GM10847 (cell line): ENCODE results near the gene PALS2.

Source experiments
- POLR2A ChIP-seq: IDR thresholded peaks from 2 replicates; pipeline ENCODE4 v1.6.1; 2011; ENCODE audit not compliant: insufficient read length; ENCODE audit errors: extremely low read depth

Gene PALS2

DNA sequence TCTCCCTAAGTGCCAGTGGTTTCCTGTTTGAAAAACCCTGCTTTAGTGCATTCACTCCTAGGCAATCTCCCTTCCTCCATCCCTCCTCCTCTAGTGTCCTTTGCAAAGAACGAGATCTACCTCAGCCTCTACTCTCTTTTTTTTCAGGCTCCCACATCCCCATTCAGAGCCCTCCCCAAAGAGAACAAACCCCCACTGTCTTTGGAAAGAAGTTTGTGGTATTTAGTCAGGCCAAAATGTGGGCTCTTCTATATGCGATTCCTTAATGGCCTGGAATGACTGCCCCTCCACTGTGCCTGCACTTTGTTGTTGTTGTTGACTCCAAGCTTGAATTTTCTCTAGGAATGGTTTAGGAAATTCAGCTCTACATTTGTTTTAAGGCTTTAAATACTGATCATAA is 36.3 kb downstream of the PALS2 start:
- no peak for TF ChIP-seq POLR2A

DNA sequence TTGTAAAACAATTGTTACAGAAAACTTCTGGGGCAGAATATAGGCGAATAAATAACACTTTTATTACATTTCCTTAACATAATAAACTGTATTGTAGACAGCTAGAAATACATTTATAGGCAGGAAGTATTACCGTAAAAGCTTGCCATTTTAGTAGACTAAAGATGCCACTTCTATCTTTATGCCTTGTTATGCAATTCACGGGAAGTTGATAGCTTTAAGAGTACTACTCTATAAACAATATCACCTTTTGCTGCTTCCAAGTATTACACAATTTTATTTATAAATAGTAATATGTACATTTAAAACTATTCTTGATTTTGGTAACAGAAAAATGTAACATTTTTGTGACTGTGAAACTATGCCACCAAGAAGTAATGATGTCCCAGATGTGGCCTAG is 37.9 kb downstream of the PALS2 start:
- TF ChIP-seq POLR2A: no peak

DNA sequence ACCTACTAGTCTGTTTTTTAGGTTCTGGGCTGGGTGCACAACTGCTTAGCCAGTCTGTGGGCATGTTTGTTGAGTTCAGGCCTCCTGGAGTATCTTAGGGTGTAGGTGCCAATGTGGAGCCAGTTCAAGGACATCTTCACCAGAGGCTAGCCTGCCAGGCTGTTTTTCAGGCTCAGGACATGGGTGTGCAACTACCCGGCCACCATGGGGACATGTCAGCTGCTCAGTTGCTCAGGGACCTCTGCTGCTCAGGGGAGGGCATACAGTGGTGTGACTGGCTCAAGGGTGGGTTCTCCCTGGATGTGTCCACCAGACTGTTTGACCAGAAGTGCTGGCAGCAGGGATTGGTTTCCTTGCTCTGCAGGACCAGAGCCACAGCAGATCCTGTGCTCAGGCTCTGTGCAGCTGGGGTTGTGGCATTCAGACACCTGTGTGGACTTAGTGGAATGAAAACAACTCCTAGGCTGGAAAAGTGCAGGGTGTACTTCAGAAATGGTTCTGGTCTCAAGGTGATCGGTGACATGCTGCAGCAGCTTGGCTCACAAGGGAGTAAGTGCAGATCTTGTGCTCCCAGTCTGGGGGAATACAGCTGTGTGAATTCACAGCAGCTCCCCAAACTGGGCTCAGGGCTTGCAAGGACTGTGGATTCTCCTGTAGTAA is 44.8 kb downstream of the PALS2 start:
- no peak for TF ChIP-seq POLR2A

DNA sequence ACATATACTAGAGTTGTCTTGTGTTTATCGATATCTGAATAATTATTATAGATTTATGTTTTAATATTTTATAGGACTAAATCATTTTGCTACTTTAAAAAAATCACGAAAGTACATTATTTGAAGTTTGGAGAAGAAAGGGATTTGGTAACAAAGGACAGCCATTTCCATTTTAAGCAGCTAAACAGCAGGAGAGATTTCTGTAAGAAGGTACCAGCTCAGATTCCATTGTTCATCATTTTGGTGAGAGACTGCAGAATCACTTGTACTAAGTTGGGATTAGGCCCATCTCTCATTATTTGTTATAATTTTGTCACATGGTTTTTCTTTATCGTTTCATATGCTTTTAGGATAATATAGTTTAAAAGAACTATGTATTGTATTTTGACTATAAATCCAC is 46.7 kb downstream of the PALS2 start:
- no peak for TF ChIP-seq POLR2A

DNA sequence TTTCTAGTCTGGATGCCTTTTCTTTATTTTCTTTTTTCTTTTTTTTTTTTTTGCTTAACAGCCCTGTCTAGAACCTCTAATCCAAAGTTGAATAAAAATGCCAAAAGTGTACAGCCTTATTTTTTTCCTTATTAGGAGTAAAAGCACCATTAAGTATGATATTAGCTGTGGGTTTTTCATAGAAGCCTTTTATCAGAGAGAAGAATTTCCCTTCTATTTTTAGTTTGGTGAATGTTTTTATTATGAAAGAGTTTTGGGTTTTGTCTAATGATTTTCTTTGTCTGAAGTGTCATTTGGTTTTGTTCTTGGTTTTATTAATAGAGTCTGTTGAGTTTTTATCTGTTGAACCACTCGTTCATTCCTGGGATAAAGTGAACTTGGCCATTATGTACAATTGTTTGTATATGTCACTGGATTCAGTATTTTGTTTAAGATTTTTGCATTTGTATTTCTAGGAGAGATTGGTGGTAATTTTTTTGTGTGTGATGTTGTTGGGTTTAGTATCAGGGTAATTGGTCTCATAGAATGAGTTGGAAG is 49.5 kb downstream of the PALS2 start:
- no peak for TF ChIP-seq POLR2A
